H1 (cell line): Measurements from ENCODE around the gene VWA1. TPM values are rescaled to one million over a fixed set of nuclear protein-coding genes. Genes with fewer than 3 reads are reported as not detected.

Experiments
- GABPA ChIP-seq: IDR thresholded peaks from 2 replicates; pipeline ENCODE4 v1.6.1; 2011; ENCODE audit warnings: mild to moderate bottlenecking, low read length, moderate library complexity, borderline replicate concordance; ENCODE audit not compliant: insufficient read depth
- RFX5 ChIP-seq: IDR thresholded peaks from 2 replicates; pipeline ENCODE4 v1.6.1; 2011; ENCODE audit warnings: low read depth, low read length, improper control_type of control experiment, borderline replicate concordance
- SIN3A ChIP-seq, 2 experiments: IDR thresholded peaks in 1 of 2; conservative IDR thresholded peaks in 1 of 2; 2 replicates each; pipeline ENCODE4 v1.6.1; 2011 to 2012; ENCODE audit warnings: low read length in 2 of 2, improper control_type of control experiment in 1 of 2, low read depth in 1 of 2, mild to moderate bottlenecking in 1 of 2
- TBP ChIP-seq: IDR thresholded peaks from 2 replicates; pipeline ENCODE4 v1.6.1; 2011; ENCODE audit warnings: low read depth, low read length, improper control_type of control experiment
- polyA plus RNA-seq, 7 experiments: library from polyadenylated mRNA; depleted of rRNA in 3 of 7; stranded (reverse) in 5 of 7; unstranded in 2 of 7; fragments of >200 nt in 5 of 7; fragments of 200-250 nt in 2 of 7; gene quantifications; 1 replicate in 5 of 7; 2 replicates in 1 of 7; 4 replicates in 1 of 7; pipeline versions ENCODE4 v1.2.1 to v1.2.3, GENCODE V29; 2011 to 2013; ENCODE audit warnings: missing spikeins in 2 of 7, mixed read lengths in 2 of 7
- total RNA-seq: library from RNA; stranded (reverse); fragmentation: NEBNext Ultra II Directional; extraction: Animal tissue kit (Norgen Biotek cat#: 25700); gene quantifications from 2 replicates; pipeline ENCODE4 v1.2.1, GENCODE V29; 2021
- TF ChIP-seq, protein P1 (sequence below): IDR thresholded peaks from 2 replicates; pipeline ENCODE4 v1.6.1; 2012; ENCODE audit warnings: low read length, inconsistent platforms

VWA1 gene
- total and polyA plus RNA-seq, 2 of the 8 experiments (the other 6 are each of a cell fraction or from before 2014, with no cell fraction given) = 16.0 to 36.6 TPM

DNA sequence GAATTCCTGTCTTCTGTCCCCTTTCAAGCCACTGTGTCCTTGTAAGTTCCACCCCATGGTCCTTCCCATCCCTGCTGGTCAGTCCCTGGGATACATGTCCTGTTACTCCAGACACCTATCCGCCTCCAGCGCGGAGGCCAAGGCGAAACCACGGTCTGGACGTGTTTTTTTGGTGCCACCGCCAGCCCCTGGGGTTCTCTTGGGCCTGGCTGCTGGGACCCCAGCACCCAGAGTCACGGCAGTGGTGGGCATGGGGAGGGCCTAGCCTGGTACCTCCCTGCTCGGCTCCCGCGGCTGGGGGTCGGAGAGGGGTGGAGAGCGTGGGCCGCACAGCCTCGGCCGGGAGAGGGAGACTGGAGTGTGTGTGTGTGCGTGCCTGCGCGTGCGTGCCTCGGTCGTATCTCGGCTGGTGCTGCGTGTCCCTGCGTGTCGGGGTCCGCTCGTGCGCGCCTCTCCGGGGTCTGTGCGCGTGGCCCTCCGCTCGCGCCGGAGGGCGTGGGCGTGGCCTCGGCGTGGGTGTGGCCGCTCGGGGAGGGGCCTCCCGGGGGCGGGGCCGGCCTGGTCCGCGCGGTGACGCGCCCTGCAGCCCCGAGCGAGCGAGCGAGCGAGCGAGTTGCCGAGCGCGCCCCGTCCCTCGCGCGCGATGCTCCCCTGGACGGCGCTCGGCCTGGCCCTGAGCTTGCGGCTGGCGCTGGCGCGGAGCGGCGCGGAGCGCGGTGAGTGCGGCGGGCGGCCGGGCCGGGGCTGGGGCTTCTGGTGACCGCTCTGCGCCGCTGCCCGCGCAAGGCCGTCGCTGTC is at the start of gene VWA1 (continued):
- TF ChIP-seq, protein P1, sequence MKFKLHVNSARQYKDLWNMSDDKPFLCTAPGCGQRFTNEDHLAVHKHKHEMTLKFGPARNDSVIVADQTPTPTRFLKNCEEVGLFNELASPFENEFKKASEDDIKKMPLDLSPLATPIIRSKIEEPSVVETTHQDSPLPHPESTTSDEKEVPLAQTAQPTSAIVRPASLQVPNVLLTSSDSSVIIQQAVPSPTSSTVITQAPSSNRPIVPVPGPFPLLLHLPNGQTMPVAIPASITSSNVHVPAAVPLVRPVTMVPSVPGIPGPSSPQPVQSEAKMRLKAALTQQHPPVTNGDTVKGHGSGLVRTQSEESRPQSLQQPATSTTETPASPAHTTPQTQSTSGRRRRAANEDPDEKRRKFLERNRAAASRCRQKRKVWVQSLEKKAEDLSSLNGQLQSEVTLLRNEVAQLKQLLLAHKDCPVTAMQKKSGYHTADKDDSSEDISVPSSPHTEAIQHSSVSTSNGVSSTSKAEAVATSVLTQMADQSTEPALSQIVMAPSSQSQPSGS = no peak
- TF ChIP-seq RFX5 = no peak
- TF ChIP-seq SIN3A (conservative IDR thresholded peaks at IDR 0.05 in 1 of 2, IDR thresholded peaks at IDR 0.05 in 1 of 2; ENCODE audit: low read depth in 1 of 2, low read length in 2 of 2) = 0 out of 4 replicates have a peak, but pooled peaks of 1 of the 2 experiments have one; percentile 46
- 0 out of 2 replicates have a peak, but pooled peaks have one; percentile 13 for TF ChIP-seq GABPA
- peak; percentile 18; the same call in 1 of the 2 replicates for TF ChIP-seq TBP
